ENCODE measurements around the gene FADS6. TPM values are rescaled to one million over a fixed set of nuclear protein-coding genes. Genes with fewer than 3 reads are reported as not detected.
"Not testable (repeated sequence)": the region's sequence is repeated elsewhere in the genome, so short reads cannot be mapped to it uniquely, and the experiment has no call there.

Gene FADS6
- total RNA-seq, 2 experiments from 2014 or later, result not detected

GRCh38 chr17:74870512-74870911, 22.9 kb downstream of the FADS6 start:
- POLR2A ChIA-PET, result interaction anchor here (1.0 kb wide), 1 partner anchor 9 kb away, joined by 4 read pairs; no protein-coding TSS in a partner anchor
- H3K36me3 Mint-ChIP-seq (ENCODE audit: low read depth), result peaks cover 5% of the 10 kb centered on the region
- DNase-seq (no peak), ATAC-seq (no peak)
- no peak overlapping the region for H3K27ac Mint-ChIP-seq
- H3K9me3 Mint-ChIP-seq (ENCODE audit: insufficient read depth), result no peaks in the 10 kb centered on the region
- CTCF ChIA-PET, result interaction anchor here (6.7 to 18.9 kb wide), 2 partner anchors 7 to 80 kb away, joined by 76 to 294 read pairs; partner anchors contain the start of gene GRIN2C
- no peak overlapping the region for H3K4me3 Mint-ChIP-seq
- peaks cover 33% of the 10 kb centered on the region for H3K4me1 Mint-ChIP-seq (ENCODE audit: low read depth)
- H3K27me3 Mint-ChIP-seq (ENCODE audit: low read depth), result no peaks in the 10 kb centered on the region

DNA sequence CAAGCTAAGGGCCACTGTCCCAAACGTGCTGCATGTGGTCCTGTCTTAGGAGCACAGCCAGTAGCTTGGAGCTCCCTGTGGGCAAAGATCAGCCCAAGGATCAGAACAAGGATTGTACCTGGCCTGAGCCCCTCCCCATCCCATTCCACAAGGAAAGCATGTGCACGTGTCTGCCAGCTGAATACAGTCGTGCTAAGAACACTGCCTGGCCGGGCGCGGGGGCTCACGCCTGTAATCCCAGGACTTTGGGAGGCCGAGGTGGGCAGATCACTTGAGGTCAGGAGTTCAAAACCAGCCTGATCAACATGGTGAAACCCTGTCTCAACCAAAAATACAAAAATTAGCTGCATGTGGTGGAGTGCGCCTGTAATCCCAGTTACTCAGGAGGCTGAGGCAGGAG, 23.4 kb downstream of the FADS6 start:
- not testable (repeated sequence) for H3K4me3 Mint-ChIP-seq; H3K36me3 Mint-ChIP-seq (ENCODE audit: low read depth); H3K27ac Mint-ChIP-seq; H3K27me3 Mint-ChIP-seq (ENCODE audit: low read depth); H3K9me3 Mint-ChIP-seq (ENCODE audit: insufficient read depth); ATAC-seq; DNase-seq
- peaks cover 30% of the 10 kb centered on the region for H3K4me1 Mint-ChIP-seq (ENCODE audit: low read depth)
- POLR2A ChIA-PET, result interaction anchor here (1.0 kb wide), 1 partner anchor 8 kb away, joined by 4 read pairs; no protein-coding TSS in a partner anchor
- CTCF ChIA-PET, result interaction anchor here (6.7 to 18.9 kb wide), 2 partner anchors 7 to 80 kb away, joined by 76 to 294 read pairs; partner anchors contain the start of gene GRIN2C

DNA sequence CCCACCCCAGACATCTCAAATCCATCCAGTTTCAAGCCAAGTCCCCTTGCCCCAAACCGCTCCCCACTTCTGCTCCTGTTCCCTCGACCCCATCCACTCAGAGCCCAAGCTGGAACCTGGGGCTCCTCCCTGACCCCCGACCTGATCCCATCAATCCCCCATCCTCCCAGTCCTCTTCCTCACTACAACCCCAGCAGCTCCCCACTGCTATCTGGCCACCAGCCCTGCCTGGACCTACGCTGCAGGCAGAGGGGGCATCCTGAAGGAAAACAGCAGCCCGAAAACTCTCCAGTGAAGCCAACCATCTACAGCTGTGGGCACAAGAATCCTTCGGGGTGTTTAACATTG, 24.6 kb downstream of the FADS6 start:
- Mint-ChIP-seq H3K4me3 (no peak overlapping the region), H3K9me3 (ENCODE audit: insufficient read depth) (no peaks in the 10 kb centered on the region), H3K36me3 (ENCODE audit: low read depth) (peaks cover 11% of the 10 kb centered on the region), H3K27ac (no peak overlapping the region), H3K27me3 (ENCODE audit: low read depth) (no peaks in the 10 kb centered on the region), H3K4me1 (ENCODE audit: low read depth) (peaks cover 29% of the 10 kb centered on the region)
- no peak for ATAC-seq
- CTCF ChIA-PET, result interaction anchor here (0.7 to 18.9 kb wide), 3 partner anchors 79 to 211 kb away, joined by 3 to 294 read pairs (median 4); no protein-coding TSS in a partner anchor
- no peak for DNase-seq
- POLR2A ChIA-PET, result interaction anchor here (0.6 kb wide), 1 partner anchor 375 kb away, joined by 3 read pairs; no protein-coding TSS in a partner anchor

DNA sequence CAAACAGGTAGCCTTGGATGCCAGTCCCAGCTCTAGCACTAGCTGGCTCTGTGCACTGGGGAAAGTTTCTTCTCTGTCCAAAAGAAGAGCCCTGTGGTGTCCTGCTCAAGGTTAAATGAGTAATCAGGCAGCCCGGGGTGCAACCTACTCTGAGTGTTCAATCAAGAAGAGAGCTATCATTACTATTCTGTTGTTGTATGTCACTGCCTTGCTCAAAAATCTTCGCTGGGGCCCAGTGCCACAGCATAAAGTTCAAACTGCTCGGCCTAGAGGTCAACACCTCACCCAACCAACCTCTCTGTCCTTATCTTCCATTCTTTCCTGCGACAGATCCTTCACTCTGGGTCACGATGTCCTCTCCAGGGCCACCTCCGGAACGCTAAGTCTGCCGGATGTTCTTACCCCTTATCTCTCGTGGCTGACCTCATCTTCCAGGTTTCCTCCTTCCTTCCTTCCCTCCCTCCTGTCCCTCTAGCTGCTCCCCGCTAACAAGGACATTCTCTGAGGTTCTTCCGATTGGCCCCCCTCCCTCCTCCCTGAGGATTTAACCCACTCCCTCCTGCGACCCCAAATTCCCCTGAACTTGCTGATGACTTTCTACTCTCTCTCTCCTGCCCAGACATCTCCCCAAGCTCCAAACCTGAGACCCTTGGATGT, 25.1 kb downstream of the FADS6 start:
- Mint-ChIP-seq H3K36me3 (ENCODE audit: low read depth) (peaks cover 16% of the 10 kb centered on the region), H3K9me3 (ENCODE audit: insufficient read depth) (no peaks in the 10 kb centered on the region), H3K4me3 (no peak overlapping the region), H3K27ac (no peak overlapping the region), H3K27me3 (ENCODE audit: low read depth) (no peaks in the 10 kb centered on the region), H3K4me1 (ENCODE audit: low read depth) (peaks cover 26% of the 10 kb centered on the region)
- ATAC-seq (no peak), DNase-seq (no peak)
- ChIA-PET CTCF (interaction anchor here (0.7 to 18.9 kb wide), 3 partner anchors 78 to 211 kb away, joined by 3 to 294 read pairs (median 4); no protein-coding TSS in a partner anchor), POLR2A (interaction anchor here (0.6 kb wide), 1 partner anchor 376 kb away, joined by 3 read pairs; no protein-coding TSS in a partner anchor)

GRCh38 chr17:74866198-74866835, 27.1 kb downstream of the FADS6 start:
- Mint-ChIP-seq H3K27ac (no peak overlapping the region), H3K27me3 (ENCODE audit: low read depth) (peaks cover 8% of the 10 kb centered on the region), H3K4me3 (no peak overlapping the region), H3K9me3 (ENCODE audit: insufficient read depth) (no peaks in the 10 kb centered on the region), H3K36me3 (ENCODE audit: low read depth) (peaks cover 20% of the 10 kb centered on the region), H3K4me1 (ENCODE audit: low read depth) (peaks cover 19% of the 10 kb centered on the region)
- CTCF ChIA-PET, result interaction anchor here (1.1 to 18.9 kb wide), 11 partner anchors 7 to 209 kb away, joined by 3 to 294 read pairs (median 7); partner anchors contain the start of genes FDXR and RAB37
- POLR2A ChIA-PET, result interaction anchor here (0.6 to 1.4 kb wide), 4 partner anchors 69 to 209 kb away, joined by 3 to 4 read pairs (median 4); no protein-coding TSS in a partner anchor
- ATAC-seq (no peak), DNase-seq (no peak)

DNA sequence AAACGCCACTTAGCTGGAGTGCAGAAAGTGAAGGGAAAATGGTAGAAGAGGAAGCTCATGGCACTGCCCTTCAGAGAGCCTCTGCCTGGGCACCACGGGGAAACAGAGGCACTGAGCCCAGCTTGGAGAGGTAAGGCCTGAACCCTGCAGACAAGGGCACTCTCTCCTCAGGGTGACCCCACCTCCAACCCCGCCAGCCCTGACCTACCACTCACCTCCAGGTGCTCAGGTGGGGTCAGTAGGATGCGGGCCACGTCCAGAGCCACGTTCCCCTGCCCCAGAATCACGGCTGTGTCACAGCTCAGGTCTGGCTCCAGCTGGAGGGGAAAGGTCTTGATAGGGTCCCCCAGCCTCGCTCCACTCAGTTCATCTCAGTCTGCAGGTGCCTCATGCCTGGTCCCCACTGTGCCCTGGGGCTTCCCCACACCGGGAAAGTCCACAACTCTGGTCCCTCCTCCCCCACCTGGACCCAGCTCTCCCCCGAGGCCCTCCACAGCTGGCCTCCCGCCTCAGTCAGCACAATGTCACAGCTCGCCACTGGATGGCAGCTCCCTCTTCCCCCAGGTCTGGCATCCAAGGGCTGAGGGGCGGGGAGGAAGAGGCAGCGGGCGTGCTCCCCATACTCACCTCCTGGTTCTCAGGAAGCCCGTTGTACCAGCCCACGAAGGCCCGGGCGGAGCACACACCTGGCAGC, 27.8 kb downstream of the FADS6 start:
- no peak for ATAC-seq
- CTCF ChIA-PET, result interaction anchor here (0.5 to 18.9 kb wide), 22 partner anchors 7 to 299 kb away, joined by 3 to 294 read pairs (median 4); partner anchors contain the start of genes FDXR and RAB37

DNA sequence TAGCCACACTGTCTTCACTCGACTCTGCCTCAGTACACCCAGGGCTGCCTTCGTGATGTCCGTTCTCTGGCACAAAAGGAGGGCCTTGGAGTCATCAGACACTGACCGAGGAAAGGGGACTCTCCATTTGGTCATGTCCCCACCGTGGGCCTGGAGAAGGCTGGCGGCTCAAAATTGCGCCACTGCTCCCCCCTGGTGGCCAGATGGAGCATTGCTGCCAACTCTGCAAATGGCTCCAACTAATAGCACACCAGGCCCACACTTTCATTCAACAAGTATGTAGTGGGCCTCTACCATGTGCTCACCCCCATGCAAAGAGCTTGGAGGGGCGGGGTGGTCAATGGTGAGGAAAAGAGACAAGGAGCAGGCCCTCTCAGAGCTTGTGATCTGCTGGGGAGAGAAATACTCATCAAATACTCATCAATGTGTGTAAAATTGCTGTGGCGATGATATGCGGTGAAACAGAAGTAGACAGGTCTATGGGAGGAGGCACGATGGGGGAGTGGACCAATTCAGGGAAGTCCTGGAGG, 28.5 kb downstream of the FADS6 start:
- Mint-ChIP-seq H3K4me3 (no peak overlapping the region), H3K4me1 (ENCODE audit: low read depth) (peaks cover 23% of the 10 kb centered on the region), H3K36me3 (ENCODE audit: low read depth) (peaks cover 18% of the 10 kb centered on the region), H3K9me3 (ENCODE audit: insufficient read depth) (no peaks in the 10 kb centered on the region), H3K27me3 (ENCODE audit: low read depth) (peaks cover 18% of the 10 kb centered on the region), H3K27ac (no peak overlapping the region)
- DNase-seq (peak; percentile 80), ATAC-seq (peak; percentile 60)
- CTCF ChIA-PET, result interaction anchor here (0.5 to 18.9 kb wide), 21 partner anchors 8 to 299 kb away, joined by 3 to 294 read pairs (median 4); partner anchors contain the start of genes FDXR and RAB37
- POLR2A ChIA-PET, result interaction anchor here (1.3 to 1.4 kb wide), 2 partner anchors 74 to 207 kb away, joined by 3 to 4 read pairs; no protein-coding TSS in a partner anchor

More for the DNA sequence above, 27.8 kb downstream of the FADS6 start:
- POLR2A ChIA-PET, result interaction anchor here (0.6 to 1.4 kb wide), 5 partner anchors 68 to 208 kb away, joined by 3 to 4 read pairs (median 3); no protein-coding TSS in a partner anchor
- Mint-ChIP-seq H3K36me3 (ENCODE audit: low read depth) (peaks cover 20% of the 10 kb centered on the region), H3K4me1 (ENCODE audit: low read depth) (peaks cover 19% of the 10 kb centered on the region), H3K4me3 (no peak overlapping the region), H3K27ac (no peak overlapping the region), H3K27me3 (ENCODE audit: low read depth) (peaks cover 12% of the 10 kb centered on the region), H3K9me3 (ENCODE audit: insufficient read depth) (no peaks in the 10 kb centered on the region)
- no peak for DNase-seq

DNA sequence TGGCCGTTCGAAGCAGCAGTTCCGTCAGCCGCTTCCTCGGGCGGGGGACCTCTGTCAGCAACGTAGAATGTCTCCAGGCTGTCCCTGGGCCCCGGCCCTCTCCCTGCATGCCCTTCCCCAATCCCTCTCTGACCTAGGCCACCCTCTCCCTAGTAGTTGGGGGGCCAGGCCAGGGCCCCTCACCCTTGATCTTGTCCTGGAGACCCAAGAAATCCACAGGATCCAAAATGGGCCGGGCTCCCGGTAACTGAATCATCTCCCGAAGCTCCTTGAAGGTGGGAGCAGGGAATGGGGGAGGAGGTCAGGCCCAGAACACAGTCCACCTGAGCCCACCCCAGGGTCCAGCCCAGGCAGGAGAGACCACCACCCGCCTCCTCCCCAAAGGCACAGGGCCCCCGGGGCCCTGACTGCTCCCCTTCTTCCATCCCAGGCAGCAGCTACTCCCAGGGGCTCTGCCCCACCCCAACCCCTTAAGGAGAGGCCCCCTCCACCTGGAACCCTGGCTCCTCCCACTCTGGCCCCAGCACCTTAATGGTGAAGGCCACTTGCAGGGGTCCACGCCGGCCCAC, 29.1 kb downstream of the FADS6 start:
- Mint-ChIP-seq H3K27me3 (ENCODE audit: low read depth) (peaks cover 18% of the 10 kb centered on the region), H3K4me1 (ENCODE audit: low read depth) (peaks cover 23% of the 10 kb centered on the region), H3K9me3 (ENCODE audit: insufficient read depth) (no peaks in the 10 kb centered on the region), H3K27ac (no peak overlapping the region), H3K4me3 (no peak overlapping the region), H3K36me3 (ENCODE audit: low read depth) (peaks cover 18% of the 10 kb centered on the region)
- POLR2A ChIA-PET, result interaction anchor here (1.0 kb wide), 1 partner anchor 9 kb away, joined by 4 read pairs; the partner anchor contains the start of gene FDXR
- DNase-seq (no peak), ATAC-seq (no peak)
- CTCF ChIA-PET, result interaction anchor here (0.5 to 18.9 kb wide), 13 partner anchors 9 to 216 kb away, joined by 3 to 294 read pairs (median 6); partner anchors contain the start of gene FDXR

GRCh38 chr17:74863420-74864296, 29.8 kb downstream of the FADS6 start:
- H3K4me1 Mint-ChIP-seq (ENCODE audit: low read depth), result peaks cover 21% of the 10 kb centered on the region
- ChIA-PET CTCF (interaction anchor here (0.5 to 18.9 kb wide), 10 partner anchors 9 to 215 kb away, joined by 3 to 294 read pairs (median 5); partner anchors contain the start of genes FDXR and RAB37), POLR2A (interaction anchor here (0.8 to 1.0 kb wide), 2 partner anchors 9 to 72 kb away, joined by 4 read pairs; partner anchors contain the start of gene FDXR)
- no peaks in the 10 kb centered on the region for H3K9me3 Mint-ChIP-seq (ENCODE audit: insufficient read depth)
- peaks cover 18% of the 10 kb centered on the region for H3K36me3 Mint-ChIP-seq (ENCODE audit: low read depth)
- ATAC-seq, result no peak
- no peak overlapping the region for H3K27ac Mint-ChIP-seq
- peaks cover 25% of the 10 kb centered on the region for H3K27me3 Mint-ChIP-seq (ENCODE audit: low read depth)
- no peak overlapping the region for H3K4me3 Mint-ChIP-seq
- no peak for DNase-seq

- ChIA-PET POLR2A (interaction anchor here (0.8 to 2.2 kb wide), 2 partner anchors 10 to 71 kb away, joined by 4 to 9 read pairs; partner anchors contain the start of gene FDXR), CTCF (interaction anchor here (0.7 to 18.9 kb wide), 19 partner anchors 9 to 206 kb away, joined by 3 to 294 read pairs (median 6); partner anchors contain the start of genes FDXR and RAB37)
- Mint-ChIP-seq H3K27ac (no peak overlapping the region), H3K4me3 (no peak overlapping the region), H3K36me3 (ENCODE audit: low read depth) (peaks cover 18% of the 10 kb centered on the region), H3K9me3 (ENCODE audit: insufficient read depth) (no peaks in the 10 kb centered on the region), H3K4me1 (ENCODE audit: low read depth) (peaks cover 21% of the 10 kb centered on the region), H3K27me3 (ENCODE audit: low read depth) (peaks cover 31% of the 10 kb centered on the region)
- ATAC-seq (no peak), DNase-seq (no peak)
Measured at GRCh38 chr17:74862919-74863318, 30.5 kb downstream of the FADS6 start.

All from activated CD8-positive, alpha-beta T cell treated with anti-CD3 and anti-CD28 coated beads, Interleukin-2, amount 10 ng/mL, durations not matched to agents 7 days and 5 days (primary cell).